GM12878 (cell line): Measurements from ENCODE around the gene SPATA46.

ENCODE experiments used
- EZH2 ChIP-seq: IDR thresholded peaks from 2 replicates; pipeline ENCODE4 v1.6.1; 2012; ENCODE audit warnings: low read depth, mild to moderate bottlenecking, control low read depth, inconsistent platforms, low read length, borderline replicate concordance; ENCODE audit not compliant: control insufficient read depth
- KDM1A ChIP-seq: fragments of 200-600 bp; sonication (generic); IDR thresholded peaks from 2 replicates; pipeline ENCODE4 v1.6.1; 2016; ENCODE audit warnings: borderline replicate concordance
- NFYA ChIP-seq: IDR thresholded peaks from 2 replicates; pipeline ENCODE4 v1.6.1; 2011; ENCODE audit warnings: low read depth, mild to moderate bottlenecking, low read length, improper control_type of control experiment, borderline replicate concordance
- POLR2A ChIP-seq: IDR thresholded peaks from 2 replicates; pipeline ENCODE4 v1.6.1; 2011; ENCODE audit warnings: low read depth, mild to moderate bottlenecking, low read length
- POLR2AphosphoS5 ChIP-seq: IDR thresholded peaks from 2 replicates; pipeline ENCODE4 v1.6.1; 2011; ENCODE audit warnings: mild to moderate bottlenecking, low read length, inconsistent platforms
- POU2F2 ChIP-seq: IDR thresholded peaks from 3 replicates; pipeline ENCODE4 v1.6.1; 2011; ENCODE audit warnings: low read depth, mild to moderate bottlenecking, low read length, borderline replicate concordance
- SMC3 ChIP-seq: IDR thresholded peaks from 2 replicates; pipeline ENCODE4 v1.6.1; 2011; ENCODE audit warnings: low read length, improper control_type of control experiment, borderline replicate concordance
- SREBF1 ChIP-seq: IDR thresholded peaks from 2 replicates; pipeline ENCODE4 v1.6.1; 2012; ENCODE audit warnings: mild to moderate bottlenecking, low read length
- TCF7 ChIP-seq: IDR thresholded peaks from 2 replicates; pipeline ENCODE4 v1.6.1; 2014; ENCODE audit warnings: antibody characterized with exemption, borderline replicate concordance
- ZNF24 ChIP-seq: fragments of 450-650 bp; IDR thresholded peaks from 2 replicates; pipeline ENCODE4 v1.6.1; 2017; ENCODE audit warnings: antibody characterized with exemption, mild to moderate bottlenecking
- ZNF622 ChIP-seq: fragments of 450-650 bp; IDR thresholded peaks from 2 replicates; pipeline ENCODE4 v1.6.1; 2017; ENCODE audit warnings: mild to moderate bottlenecking, inconsistent platforms
- TF ChIP-seq, protein P1 (sequence below), 3 experiments: IDR thresholded peaks in 2 of 3; conservative IDR thresholded peaks in 1 of 3; 2 replicates each; pipeline ENCODE4 v1.5.1; 2011; ENCODE audit warnings: low read depth in 3 of 3, low read length in 3 of 3, mild to moderate bottlenecking in 3 of 3, control low read depth in 2 of 3, moderate library complexity in 2 of 3, inconsistent platforms in 1 of 3, mixed read lengths in 1 of 3; ENCODE audit not compliant: control insufficient read depth in 2 of 3, insufficient read depth in 1 of 3; ENCODE audit errors: extremely low read depth in 1 of 3
- TF ChIP-seq, protein P2 (sequence below): IDR thresholded peaks from 2 replicates; pipeline ENCODE4 v1.6.1; 2012; ENCODE audit warnings: low read depth, low read length, improper control_type of control experiment
- TF ChIP-seq, protein P3 (sequence below): fragments of 450-650 bp; IDR thresholded peaks from 2 replicates; pipeline ENCODE4 v1.6.1; 2016; ENCODE audit warnings: mild to moderate bottlenecking, moderate library complexity, borderline replicate concordance

DNA sequence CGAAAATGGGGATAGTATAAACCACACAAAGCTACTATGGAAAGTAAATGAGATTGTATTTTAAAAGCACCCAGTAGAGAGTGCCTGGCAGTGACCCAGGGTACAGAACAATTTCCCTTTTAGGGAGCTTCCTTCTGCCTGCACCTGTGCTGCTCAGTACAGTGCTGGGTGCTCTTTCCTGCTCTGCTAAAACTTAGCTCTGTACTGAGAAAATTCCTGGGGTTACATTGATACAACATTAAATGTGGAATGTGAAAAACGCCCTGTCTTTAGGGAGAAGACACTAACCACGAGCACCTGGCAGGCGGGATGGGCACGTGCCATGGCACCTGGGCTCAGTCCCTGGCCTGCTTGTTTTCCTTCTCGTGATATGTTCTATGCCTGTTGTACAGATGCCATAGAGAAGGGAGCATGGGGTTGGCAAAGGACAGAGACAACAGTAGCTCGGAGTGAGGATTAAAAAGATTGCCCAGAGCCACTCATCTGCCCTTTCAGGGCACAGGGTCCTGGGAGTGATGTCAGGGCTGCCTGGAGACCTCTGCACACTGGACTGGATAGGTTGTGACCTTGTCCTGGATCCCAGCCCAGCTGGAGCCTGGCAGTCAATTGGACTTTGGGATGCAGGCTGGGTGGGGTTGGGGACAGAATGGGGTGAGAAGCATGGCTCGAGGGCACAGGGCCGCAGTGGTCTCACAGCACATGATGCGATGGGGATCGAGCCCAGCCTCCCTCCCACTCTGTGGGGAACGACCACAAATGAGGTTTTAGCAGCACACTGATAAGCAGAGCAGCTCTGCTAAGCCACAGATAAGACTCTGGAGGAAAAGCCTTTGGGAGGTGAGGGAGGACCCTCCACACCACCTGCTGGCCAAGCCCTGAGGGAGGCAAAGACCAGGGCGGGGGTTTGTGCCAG is 4.2 kb downstream of the SPATA46 start:
- TF ChIP-seq EZH2 (no peak), KDM1A (no peak), NFYA (no peak), POU2F2 (no peak), ZNF622 (no peak), TCF7 (no peak), POLR2A (no peak), POLR2AphosphoS5 (no peak), SMC3 (no peak), ZNF24 (no peak), SREBF1 (no peak)
- TF ChIP-seq, protein P1, sequence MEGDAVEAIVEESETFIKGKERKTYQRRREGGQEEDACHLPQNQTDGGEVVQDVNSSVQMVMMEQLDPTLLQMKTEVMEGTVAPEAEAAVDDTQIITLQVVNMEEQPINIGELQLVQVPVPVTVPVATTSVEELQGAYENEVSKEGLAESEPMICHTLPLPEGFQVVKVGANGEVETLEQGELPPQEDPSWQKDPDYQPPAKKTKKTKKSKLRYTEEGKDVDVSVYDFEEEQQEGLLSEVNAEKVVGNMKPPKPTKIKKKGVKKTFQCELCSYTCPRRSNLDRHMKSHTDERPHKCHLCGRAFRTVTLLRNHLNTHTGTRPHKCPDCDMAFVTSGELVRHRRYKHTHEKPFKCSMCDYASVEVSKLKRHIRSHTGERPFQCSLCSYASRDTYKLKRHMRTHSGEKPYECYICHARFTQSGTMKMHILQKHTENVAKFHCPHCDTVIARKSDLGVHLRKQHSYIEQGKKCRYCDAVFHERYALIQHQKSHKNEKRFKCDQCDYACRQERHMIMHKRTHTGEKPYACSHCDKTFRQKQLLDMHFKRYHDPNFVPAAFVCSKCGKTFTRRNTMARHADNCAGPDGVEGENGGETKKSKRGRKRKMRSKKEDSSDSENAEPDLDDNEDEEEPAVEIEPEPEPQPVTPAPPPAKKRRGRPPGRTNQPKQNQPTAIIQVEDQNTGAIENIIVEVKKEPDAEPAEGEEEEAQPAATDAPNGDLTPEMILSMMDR (IDR thresholded peaks at IDR 0.05 in 2 of 3, conservative IDR thresholded peaks at IDR 0.05 in 1 of 3; ENCODE audit: control insufficient read depth in 2 of 3, extremely low read depth in 1 of 3, insufficient read depth in 1 of 3, low read depth in 3 of 3, low read length in 3 of 3) = no peak
- TF ChIP-seq, protein P2, sequence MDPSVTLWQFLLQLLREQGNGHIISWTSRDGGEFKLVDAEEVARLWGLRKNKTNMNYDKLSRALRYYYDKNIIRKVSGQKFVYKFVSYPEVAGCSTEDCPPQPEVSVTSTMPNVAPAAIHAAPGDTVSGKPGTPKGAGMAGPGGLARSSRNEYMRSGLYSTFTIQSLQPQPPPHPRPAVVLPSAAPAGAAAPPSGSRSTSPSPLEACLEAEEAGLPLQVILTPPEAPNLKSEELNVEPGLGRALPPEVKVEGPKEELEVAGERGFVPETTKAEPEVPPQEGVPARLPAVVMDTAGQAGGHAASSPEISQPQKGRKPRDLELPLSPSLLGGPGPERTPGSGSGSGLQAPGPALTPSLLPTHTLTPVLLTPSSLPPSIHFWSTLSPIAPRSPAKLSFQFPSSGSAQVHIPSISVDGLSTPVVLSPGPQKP = no peak
- TF ChIP-seq, protein P3, sequence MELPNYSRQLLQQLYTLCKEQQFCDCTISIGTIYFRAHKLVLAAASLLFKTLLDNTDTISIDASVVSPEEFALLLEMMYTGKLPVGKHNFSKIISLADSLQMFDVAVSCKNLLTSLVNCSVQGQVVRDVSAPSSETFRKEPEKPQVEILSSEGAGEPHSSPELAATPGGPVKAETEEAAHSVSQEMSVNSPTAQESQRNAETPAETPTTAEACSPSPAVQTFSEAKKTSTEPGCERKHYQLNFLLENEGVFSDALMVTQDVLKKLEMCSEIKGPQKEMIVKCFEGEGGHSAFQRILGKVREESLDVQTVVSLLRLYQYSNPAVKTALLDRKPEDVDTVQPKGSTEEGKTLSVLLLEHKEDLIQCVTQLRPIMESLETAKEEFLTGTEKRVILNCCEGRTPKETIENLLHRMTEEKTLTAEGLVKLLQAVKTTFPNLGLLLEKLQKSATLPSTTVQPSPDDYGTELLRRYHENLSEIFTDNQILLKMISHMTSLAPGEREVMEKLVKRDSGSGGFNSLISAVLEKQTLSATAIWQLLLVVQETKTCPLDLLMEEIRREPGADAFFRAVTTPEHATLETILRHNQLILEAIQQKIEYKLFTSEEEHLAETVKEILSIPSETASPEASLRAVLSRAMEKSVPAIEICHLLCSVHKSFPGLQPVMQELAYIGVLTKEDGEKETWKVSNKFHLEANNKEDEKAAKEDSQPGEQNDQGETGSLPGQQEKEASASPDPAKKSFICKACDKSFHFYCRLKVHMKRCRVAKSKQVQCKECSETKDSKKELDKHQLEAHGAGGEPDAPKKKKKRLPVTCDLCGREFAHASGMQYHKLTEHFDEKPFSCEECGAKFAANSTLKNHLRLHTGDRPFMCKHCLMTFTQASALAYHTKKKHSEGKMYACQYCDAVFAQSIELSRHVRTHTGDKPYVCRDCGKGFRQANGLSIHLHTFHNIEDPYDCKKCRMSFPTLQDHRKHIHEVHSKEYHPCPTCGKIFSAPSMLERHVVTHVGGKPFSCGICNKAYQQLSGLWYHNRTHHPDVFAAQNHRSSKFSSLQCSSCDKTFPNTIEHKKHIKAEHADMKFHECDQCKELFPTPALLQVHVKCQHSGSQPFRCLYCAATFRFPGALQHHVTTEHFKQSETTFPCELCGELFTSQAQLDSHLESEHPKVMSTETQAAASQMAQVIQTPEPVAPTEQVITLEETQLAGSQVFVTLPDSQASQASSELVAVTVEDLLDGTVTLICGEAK = no peak
